Measurements from ENCODE around the gene GPC6. TPM values are rescaled to one million over a fixed set of nuclear protein-coding genes. Genes with fewer than 3 reads are reported as not detected.
A peak's percentile ranks its signal among the peaks of the same experiment; 100 is the strongest.
"Not testable (repeated sequence)": the region's sequence is repeated elsewhere in the genome, so short reads cannot be mapped to it uniquely, and the experiment has no call there.

Gene GPC6
- total and polyA plus RNA-seq, 2 experiments from 2014 or later: 14.4 to 43.3 TPM

DNA sequence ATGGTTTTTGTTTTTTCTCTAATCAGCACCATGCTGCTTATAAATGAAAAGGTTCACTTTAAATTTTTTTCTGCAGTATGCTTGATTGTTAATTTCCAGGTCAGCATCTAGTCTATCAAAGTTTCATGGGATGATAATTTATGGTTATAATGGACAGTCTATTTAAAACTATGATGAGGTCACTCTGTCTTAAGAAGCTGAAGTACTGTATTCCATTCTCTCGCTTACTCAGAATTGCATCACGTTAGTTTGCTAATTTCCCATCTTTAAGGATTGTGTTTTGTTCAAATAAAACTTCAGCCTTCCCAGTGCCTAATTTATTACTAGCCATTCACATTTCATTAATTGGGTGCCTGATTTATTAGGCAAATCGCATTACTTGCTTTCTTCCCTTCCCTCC, 94.3 kb downstream of the GPC6 start:
- Histone ChIP-seq H3K36me3 (no peaks in the 10 kb centered on the region), H3K27me3 (no peaks in the 10 kb centered on the region), H3K27ac (no peak overlapping the region), H3K4me3 (no peak overlapping the region), H3K4me1 (ENCODE audit: low read depth) (no peaks in the 10 kb centered on the region), H3K9me3 (ENCODE audit: low read depth) (no peaks in the 10 kb centered on the region)
- TF ChIP-seq, protein P1, sequence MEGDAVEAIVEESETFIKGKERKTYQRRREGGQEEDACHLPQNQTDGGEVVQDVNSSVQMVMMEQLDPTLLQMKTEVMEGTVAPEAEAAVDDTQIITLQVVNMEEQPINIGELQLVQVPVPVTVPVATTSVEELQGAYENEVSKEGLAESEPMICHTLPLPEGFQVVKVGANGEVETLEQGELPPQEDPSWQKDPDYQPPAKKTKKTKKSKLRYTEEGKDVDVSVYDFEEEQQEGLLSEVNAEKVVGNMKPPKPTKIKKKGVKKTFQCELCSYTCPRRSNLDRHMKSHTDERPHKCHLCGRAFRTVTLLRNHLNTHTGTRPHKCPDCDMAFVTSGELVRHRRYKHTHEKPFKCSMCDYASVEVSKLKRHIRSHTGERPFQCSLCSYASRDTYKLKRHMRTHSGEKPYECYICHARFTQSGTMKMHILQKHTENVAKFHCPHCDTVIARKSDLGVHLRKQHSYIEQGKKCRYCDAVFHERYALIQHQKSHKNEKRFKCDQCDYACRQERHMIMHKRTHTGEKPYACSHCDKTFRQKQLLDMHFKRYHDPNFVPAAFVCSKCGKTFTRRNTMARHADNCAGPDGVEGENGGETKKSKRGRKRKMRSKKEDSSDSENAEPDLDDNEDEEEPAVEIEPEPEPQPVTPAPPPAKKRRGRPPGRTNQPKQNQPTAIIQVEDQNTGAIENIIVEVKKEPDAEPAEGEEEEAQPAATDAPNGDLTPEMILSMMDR (IDR thresholded peaks at IDR 0.05; ENCODE audit: low read depth, low read length): no peak
- DNase-seq (ENCODE audit: low read depth in 1 of 2, low spot score in 1 of 2): peak in 1 of 2 donors; percentile 58

DNA sequence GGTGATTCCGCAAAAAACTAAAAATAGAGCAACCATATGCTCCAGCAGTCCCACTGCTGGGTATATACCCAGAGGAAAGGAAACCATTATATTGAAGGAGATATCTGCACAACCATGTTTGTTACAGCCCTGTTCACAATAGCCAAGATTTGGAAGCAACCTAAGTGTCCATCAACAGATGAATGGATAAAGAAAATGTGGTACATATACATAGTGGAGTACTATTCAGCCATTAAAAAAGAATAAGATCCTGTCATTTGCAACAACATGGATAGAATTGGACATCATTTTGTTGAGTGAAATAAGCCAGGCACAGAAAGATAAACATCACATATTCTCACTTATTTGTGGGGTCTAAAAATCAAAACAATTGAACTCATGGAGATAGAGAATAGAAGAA, 97.3 kb downstream of the GPC6 start:
- H3K27ac ChIP-seq; H3K4me1 ChIP-seq (ENCODE audit: low read depth); DNase-seq (ENCODE audit: low read depth in 1 of 2, low spot score in 1 of 2); H3K9me3 ChIP-seq (ENCODE audit: low read depth); H3K4me3 ChIP-seq; H3K27me3 ChIP-seq; H3K36me3 ChIP-seq: not testable (repeated sequence)

DNA sequence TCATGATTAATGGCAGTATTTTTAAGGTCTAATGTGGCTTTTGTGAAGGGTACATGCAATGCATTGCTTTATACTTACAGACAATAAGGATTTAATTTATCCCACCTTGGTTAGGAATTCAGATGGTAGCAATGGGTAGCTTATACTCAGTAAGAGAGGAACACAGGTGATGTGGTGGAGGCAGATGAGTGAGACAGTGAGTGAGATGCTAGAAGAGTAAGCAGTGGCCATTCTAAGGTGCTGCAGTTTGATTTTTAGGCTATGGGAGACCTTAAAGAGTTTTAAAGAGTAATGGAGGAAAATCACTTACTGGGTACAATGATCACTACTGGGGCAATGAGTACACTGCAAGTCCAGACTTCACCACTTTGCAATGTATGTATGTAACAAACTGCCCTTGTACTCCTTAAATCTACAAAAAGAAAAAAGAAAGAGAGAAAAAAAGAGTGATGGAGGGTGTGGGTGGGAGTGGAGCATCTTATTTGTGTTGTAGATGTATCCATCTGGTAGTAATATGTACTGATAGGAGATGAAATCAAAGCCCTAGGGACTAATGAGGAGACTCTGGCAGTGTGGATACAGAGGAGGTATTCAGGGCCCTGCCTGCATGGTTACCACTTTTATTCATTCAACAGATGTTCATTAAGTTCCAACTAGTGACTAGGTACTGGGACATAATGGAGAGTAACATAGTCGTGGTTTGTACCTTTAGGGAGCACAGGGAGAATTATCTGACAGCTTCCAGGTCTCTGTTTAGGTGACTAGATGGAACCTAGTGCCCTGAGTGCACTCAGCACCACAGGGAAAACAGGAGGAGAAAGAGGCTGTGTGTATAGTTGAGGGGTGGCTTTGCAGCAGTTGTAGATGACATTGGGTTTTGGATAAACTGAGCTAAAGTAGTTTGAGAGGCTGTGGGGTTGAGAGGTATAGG, 99.0 kb downstream of the GPC6 start:
- Histone ChIP-seq H3K4me3 (no peak overlapping the region), H3K27me3 (no peaks in the 10 kb centered on the region), H3K27ac (no peak overlapping the region), H3K36me3 (no peaks in the 10 kb centered on the region), H3K4me1 (ENCODE audit: low read depth) (peaks cover 9% of the 10 kb centered on the region), H3K9me3 (ENCODE audit: low read depth) (no peaks in the 10 kb centered on the region)
- no peak for DNase-seq (ENCODE audit: low read depth in 1 of 2, low spot score in 1 of 2)
- TF ChIP-seq, protein P1 (IDR thresholded peaks at IDR 0.05; ENCODE audit: low read depth, low read length): no peak

DNA sequence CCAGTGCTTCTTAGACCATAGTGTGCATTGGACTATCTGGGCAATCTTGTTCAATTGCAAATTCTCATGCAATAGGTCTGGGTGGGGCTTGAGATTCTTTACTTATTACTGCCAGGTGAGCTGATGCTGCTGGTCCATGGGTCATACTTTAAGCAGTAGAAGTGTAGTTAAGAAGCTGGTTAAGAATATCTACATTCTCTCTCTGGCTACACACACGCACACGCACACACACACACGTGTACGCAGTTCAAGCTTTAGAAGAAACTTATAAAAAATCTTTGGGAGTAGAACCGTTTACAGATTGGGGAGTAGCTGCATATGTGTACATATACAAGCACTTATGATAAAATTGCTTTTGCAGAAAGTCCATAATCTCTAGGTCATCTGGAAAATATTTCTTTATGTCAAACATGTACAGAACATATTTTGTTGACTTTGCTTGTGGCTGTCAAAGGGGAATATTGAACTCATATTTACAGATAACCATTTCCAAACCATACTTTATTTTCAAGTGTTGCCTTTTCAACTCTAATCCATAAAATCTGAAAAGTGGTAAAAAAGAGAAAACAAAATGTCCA, 99.7 kb downstream of the GPC6 start:
- no peak for DNase-seq (ENCODE audit: low read depth in 1 of 2, low spot score in 1 of 2)
- TF ChIP-seq, protein P1 (IDR thresholded peaks at IDR 0.05; ENCODE audit: low read depth, low read length): no peak

DNA sequence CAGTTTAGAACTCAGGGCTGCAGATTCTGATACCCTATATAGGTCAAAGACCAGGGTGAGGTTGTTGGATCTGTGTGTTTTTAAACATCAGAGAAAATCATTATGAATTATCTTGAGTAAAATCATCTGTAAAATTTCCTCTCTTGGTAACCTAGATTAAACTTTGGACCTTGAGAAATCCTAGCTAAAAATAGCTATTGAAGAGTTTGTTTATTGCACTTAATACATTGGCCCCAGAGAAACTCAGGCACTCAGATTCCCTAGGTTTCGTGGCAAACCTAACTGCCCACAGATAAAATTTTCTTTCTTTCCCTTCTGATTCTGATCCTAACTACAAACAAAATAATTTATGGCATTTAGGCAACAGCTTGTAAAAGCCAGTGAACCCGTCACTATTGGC, 102.3 kb downstream of the GPC6 start:
- DNase-seq (ENCODE audit: low read depth in 1 of 2, low spot score in 1 of 2): no peak
- H3K36me3 ChIP-seq: no peaks in the 10 kb centered on the region
- H3K27me3 ChIP-seq: no peaks in the 10 kb centered on the region
- H3K27ac ChIP-seq: no peak overlapping the region
- peaks cover 9% of the 10 kb centered on the region for H3K4me1 ChIP-seq (ENCODE audit: low read depth)
- H3K9me3 ChIP-seq (ENCODE audit: low read depth): no peaks in the 10 kb centered on the region
- TF ChIP-seq, protein P1 (IDR thresholded peaks at IDR 0.05; ENCODE audit: low read depth, low read length): no peak
- no peak overlapping the region for H3K4me3 ChIP-seq

More for the DNA sequence above, 99.7 kb downstream of the GPC6 start:
- H3K9me3 ChIP-seq (ENCODE audit: low read depth): no peaks in the 10 kb centered on the region
- no peaks in the 10 kb centered on the region for H3K27me3 ChIP-seq
- H3K36me3 ChIP-seq: no peaks in the 10 kb centered on the region
- no peak overlapping the region for H3K4me3 ChIP-seq
- no peak overlapping the region for H3K27ac ChIP-seq
- H3K4me1 ChIP-seq (ENCODE audit: low read depth): peaks cover 9% of the 10 kb centered on the region

DNA sequence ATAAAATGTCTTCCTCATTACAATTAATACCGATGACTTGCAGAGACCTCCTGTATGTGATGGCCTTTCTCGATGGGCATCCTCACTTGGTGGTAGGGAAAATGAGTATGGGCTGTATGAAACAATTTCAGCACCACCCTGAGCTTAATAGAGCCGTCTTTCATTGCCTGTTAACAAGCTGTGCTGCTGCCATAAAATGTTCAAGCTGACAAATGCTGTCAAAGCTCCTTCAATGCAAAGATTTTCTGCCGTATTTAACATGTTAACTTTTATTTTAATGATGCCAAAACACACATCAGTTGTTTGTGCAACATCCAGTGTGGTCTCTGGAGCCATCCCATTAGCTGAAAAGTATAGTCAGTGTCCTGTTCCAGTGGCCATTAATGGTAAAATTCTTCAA, 110.1 kb downstream of the GPC6 start:
- peaks cover 7% of the 10 kb centered on the region for H3K4me1 ChIP-seq (ENCODE audit: low read depth)
- no peaks in the 10 kb centered on the region for H3K36me3 ChIP-seq
- no peak overlapping the region for H3K4me3 ChIP-seq
- H3K27me3 ChIP-seq: no peaks in the 10 kb centered on the region
- H3K9me3 ChIP-seq (ENCODE audit: low read depth): no peaks in the 10 kb centered on the region
- TF ChIP-seq, protein P1 (IDR thresholded peaks at IDR 0.05; ENCODE audit: low read depth, low read length): no peak
- DNase-seq (ENCODE audit: low read depth in 1 of 2, low spot score in 1 of 2): no peak
- H3K27ac ChIP-seq: no peak overlapping the region
